ENCODE measurements around the gene MED20. TPM values are rescaled to one million over a fixed set of nuclear protein-coding genes. Genes with fewer than 3 reads are reported as not detected.

Gene MED20
- total and polyA plus RNA-seq, 2 donors (not counting 3 experiments of a cell fraction or from before 2014, with no cell fraction given) = 30.4 to 37.8 TPM

DNA sequence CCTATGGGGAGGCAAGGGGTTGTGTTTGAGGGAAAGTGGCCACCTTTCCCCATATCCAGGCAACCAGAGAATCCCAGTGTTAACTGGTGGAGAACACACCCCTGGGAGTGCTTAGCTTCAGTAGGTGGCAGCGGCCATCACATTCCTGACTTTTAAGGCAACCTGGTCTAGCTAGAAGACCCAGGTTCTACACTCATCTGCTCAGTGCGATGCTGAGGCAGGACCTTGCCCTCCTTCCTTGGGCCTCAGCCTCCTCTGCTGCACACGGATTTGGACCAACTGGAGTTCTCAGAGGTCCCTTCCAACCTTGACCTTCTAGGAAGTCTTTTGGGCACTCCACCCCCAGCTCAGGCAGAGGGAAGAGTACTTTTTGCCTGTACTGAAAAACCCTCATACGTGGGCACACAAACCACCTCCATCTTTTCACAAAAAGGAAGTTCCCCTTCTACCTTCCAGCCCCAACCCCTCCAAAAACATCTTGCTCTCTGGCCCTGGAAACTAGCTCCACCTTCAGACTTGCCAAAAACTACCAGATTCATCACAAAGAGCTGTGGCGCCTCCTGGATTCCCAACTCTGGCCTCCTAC is 17.7 kb upstream of the MED20 start:
- FAIRE-seq (peak; percentile 35), DNase-seq (ENCODE audit: low read depth, low spot score) (no peak)
- peaks cover 17 to 27% of the 10 kb centered on the region in 2 experiments for H3K36me3 ChIP-seq (ENCODE audit: control insufficient read depth in 2 of 2, extremely low read depth in 1 of 2, insufficient read depth in 2 of 2, low read length in 2 of 2)
- BruUV-seq (replicated peaks) = no TSS peak
- no peak overlapping the region for H2AFZ ChIP-seq (ENCODE audit: low read depth, low read length)
- ChIA-PET CTCF (interaction anchor here (0.7 to 8.5 kb wide), 12 partner anchors 9 to 157 kb away, joined by 3 to 149 read pairs (median 6); partner anchors contain the start of genes BYSL, MED20 and TOMM6), POLR2A (interaction anchor here (1.2 kb wide), 1 partner anchor 17 kb away, joined by 3 read pairs; the partner anchor contains the start of genes BYSL and MED20)
- H3K4me3 ChIP-seq (replicated peaks in 1 of 3; ENCODE audit: insufficient read depth in 1 of 3, low read depth in 1 of 3, low read length in 3 of 3) = no peak overlapping the region
- no peak overlapping the region for H3K9ac ChIP-seq (replicated peaks; ENCODE audit: extremely low read depth, insufficient read depth, low read length)
- H3K4me2 ChIP-seq (ENCODE audit: insufficient read depth, low read length) = no peak overlapping the region
- no peaks in the 10 kb centered on the region for H3K9me1 ChIP-seq (replicated peaks; ENCODE audit: control insufficient read depth, extremely low read depth, insufficient read depth, low read length)
- peaks cover 47% of the 10 kb centered on the region for H3K79me2 ChIP-seq (ENCODE audit: control insufficient read depth, insufficient read depth, low read length)
- intact Hi-C loops (cut with micrococcal nuclease) = no loop called here
- H3K27ac ChIP-seq (ENCODE audit: insufficient read depth, low read depth, low read length) = no peak overlapping the region
- H3K4me1 ChIP-seq (ENCODE audit: control insufficient read depth, extremely low read depth, insufficient read depth, low read length) = peaks cover 34% of the 10 kb centered on the region
- no peaks in the 10 kb centered on the region for H3K27me3 ChIP-seq (ENCODE audit: control insufficient read depth in 2 of 2, insufficient read depth in 2 of 2, low read length in 2 of 2)
- dilution Hi-C loops (cut with MboI; ENCODE audit: extremely low pct_ligation_motif_present, low sequenced_read_pairs) = no loop called here
- no peaks in the 10 kb centered on the region for H4K20me1 ChIP-seq (replicated peaks; ENCODE audit: control insufficient read depth, extremely low read depth, insufficient read depth, low read length)
- no peak for TF ChIP-seq FOS (IDR thresholded peaks at IDR 0.05; ENCODE audit: borderline replicate concordance, insufficient read depth, low read length)
- TF ChIP-seq, protein P1, sequence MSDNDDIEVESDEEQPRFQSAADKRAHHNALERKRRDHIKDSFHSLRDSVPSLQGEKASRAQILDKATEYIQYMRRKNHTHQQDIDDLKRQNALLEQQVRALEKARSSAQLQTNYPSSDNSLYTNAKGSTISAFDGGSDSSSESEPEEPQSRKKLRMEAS (IDR thresholded peaks at IDR 0.05; ENCODE audit: insufficient read depth, insufficient read length) = no peak
- peak; percentile 10 for TF ChIP-seq POLR2A (IDR thresholded peaks at IDR 0.05; ENCODE audit: low read depth, low read length)
- no peak for TF ChIP-seq EZH2 (IDR thresholded peaks at IDR 0.05; ENCODE audit: borderline replicate concordance, low read depth, low read length, severe bottlenecking)
- TF ChIP-seq, protein P2, sequence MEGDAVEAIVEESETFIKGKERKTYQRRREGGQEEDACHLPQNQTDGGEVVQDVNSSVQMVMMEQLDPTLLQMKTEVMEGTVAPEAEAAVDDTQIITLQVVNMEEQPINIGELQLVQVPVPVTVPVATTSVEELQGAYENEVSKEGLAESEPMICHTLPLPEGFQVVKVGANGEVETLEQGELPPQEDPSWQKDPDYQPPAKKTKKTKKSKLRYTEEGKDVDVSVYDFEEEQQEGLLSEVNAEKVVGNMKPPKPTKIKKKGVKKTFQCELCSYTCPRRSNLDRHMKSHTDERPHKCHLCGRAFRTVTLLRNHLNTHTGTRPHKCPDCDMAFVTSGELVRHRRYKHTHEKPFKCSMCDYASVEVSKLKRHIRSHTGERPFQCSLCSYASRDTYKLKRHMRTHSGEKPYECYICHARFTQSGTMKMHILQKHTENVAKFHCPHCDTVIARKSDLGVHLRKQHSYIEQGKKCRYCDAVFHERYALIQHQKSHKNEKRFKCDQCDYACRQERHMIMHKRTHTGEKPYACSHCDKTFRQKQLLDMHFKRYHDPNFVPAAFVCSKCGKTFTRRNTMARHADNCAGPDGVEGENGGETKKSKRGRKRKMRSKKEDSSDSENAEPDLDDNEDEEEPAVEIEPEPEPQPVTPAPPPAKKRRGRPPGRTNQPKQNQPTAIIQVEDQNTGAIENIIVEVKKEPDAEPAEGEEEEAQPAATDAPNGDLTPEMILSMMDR (IDR thresholded peaks at IDR 0.05; ENCODE audit: extremely low read depth in 1 of 2, insufficient read depth in 1 of 2, low read depth in 1 of 2, low read length in 2 of 2) = no peak
- TF ChIP-seq POLR2AphosphoS5 (IDR thresholded peaks at IDR 0.05; ENCODE audit: insufficient read depth, low read depth, low read length) = no peak
- TF ChIP-seq GATA2 (IDR thresholded peaks at IDR 0.05; ENCODE audit: insufficient read depth, insufficient read length, low read depth, low read length) = no peak
- no peak for TF ChIP-seq JUN (IDR thresholded peaks at IDR 0.05; ENCODE audit: borderline replicate concordance, insufficient read depth, insufficient read length, low read depth)
- H3K9me3 ChIP-seq (replicated peaks; ENCODE audit: control insufficient read depth, insufficient read depth, low read length) = no peaks in the 10 kb centered on the region

Data from endothelial cell of umbilical vein (primary cell).